ENCODE data around the gene ASB1.

ASB1 gene

GRCh38 chr2:238450440-238450861, 23.7 kb downstream of the ASB1 start:
- TF ChIP-seq POLR2A (IDR thresholded peaks at IDR 0.05; ENCODE audit: low read depth, low read length) (no peak), SPI1 (IDR thresholded peaks at IDR 0.05; ENCODE audit: low read depth, low read length) (no peak), POU2F2 (IDR thresholded peaks at IDR 0.05; ENCODE audit: low read depth, low read length) (no peak)
- DNase-seq (ENCODE audit: insufficient read length, low spot score) (no peak), FAIRE-seq (no peak)

- DNase-seq (ENCODE audit: insufficient read length, low spot score) (no peak), FAIRE-seq (no peak)
- no peak for TF ChIP-seq PAX5 (IDR thresholded peaks at IDR 0.05; ENCODE audit: insufficient read depth, low read length, severe bottlenecking)
- no peak for TF ChIP-seq POLR2A (IDR thresholded peaks at IDR 0.05; ENCODE audit: low read depth, low read length)
- no peak for TF ChIP-seq SPI1 (IDR thresholded peaks at IDR 0.05; ENCODE audit: low read depth, low read length)
- no peak for TF ChIP-seq TAF1 (IDR thresholded peaks at IDR 0.05; ENCODE audit: low read depth, low read length)
- no peak for TF ChIP-seq POU2F2 (IDR thresholded peaks at IDR 0.05; ENCODE audit: low read depth, low read length)
- no peak for TF ChIP-seq POLR2AphosphoS5 (IDR thresholded peaks at IDR 0.05; ENCODE audit: low read depth, low read length)
Observed at GRCh38 chr2:238453842-238454241, 27.1 kb downstream of the ASB1 start.

- DNase-seq (ENCODE audit: insufficient read length, low spot score) (no peak), FAIRE-seq (no peak)
- TF ChIP-seq PAX5 (IDR thresholded peaks at IDR 0.05; ENCODE audit: insufficient read depth, low read length, severe bottlenecking) (no peak), POU2F2 (IDR thresholded peaks at IDR 0.05; ENCODE audit: low read depth, low read length) (no peak), TAF1 (IDR thresholded peaks at IDR 0.05; ENCODE audit: low read depth, low read length) (no peak)
Observed at GRCh38 chr2:238456449-238456848, 29.7 kb downstream of the ASB1 start.

- DNase-seq (ENCODE audit: insufficient read length, low spot score) (no peak), FAIRE-seq (no peak)
- TF ChIP-seq SPI1 (IDR thresholded peaks at IDR 0.05; ENCODE audit: low read depth, low read length) (no peak), POLR2A (IDR thresholded peaks at IDR 0.05; ENCODE audit: low read depth, low read length) (no peak), POLR2AphosphoS5 (IDR thresholded peaks at IDR 0.05; ENCODE audit: low read depth, low read length) (no peak), POU2F2 (IDR thresholded peaks at IDR 0.05; ENCODE audit: low read depth, low read length) (no peak), TAF1 (IDR thresholded peaks at IDR 0.05; ENCODE audit: low read depth, low read length) (no peak), PAX5 (IDR thresholded peaks at IDR 0.05; ENCODE audit: insufficient read depth, low read length, severe bottlenecking) (no peak)
Observed at GRCh38 chr2:238456970-238457926, 30.5 kb downstream of the ASB1 start.

GRCh38 chr2:238457927-238458324, 31.2 kb downstream of the ASB1 start:
- FAIRE-seq (no peak), DNase-seq (ENCODE audit: insufficient read length, low spot score) (no peak)
- TF ChIP-seq PAX5 (IDR thresholded peaks at IDR 0.05; ENCODE audit: insufficient read depth, low read length, severe bottlenecking), result no peak
- no peak for TF ChIP-seq POU2F2 (IDR thresholded peaks at IDR 0.05; ENCODE audit: low read depth, low read length)
- no peak for TF ChIP-seq TAF1 (IDR thresholded peaks at IDR 0.05; ENCODE audit: low read depth, low read length)
- TF ChIP-seq POLR2A (IDR thresholded peaks at IDR 0.05; ENCODE audit: low read depth, low read length), result no peak
- TF ChIP-seq POLR2AphosphoS5 (IDR thresholded peaks at IDR 0.05; ENCODE audit: low read depth, low read length), result no peak
- no peak for TF ChIP-seq SPI1 (IDR thresholded peaks at IDR 0.05; ENCODE audit: low read depth, low read length)

- no peak for DNase-seq (ENCODE audit: insufficient read length, low spot score)
- no peak for FAIRE-seq
- TF ChIP-seq PAX5 (IDR thresholded peaks at IDR 0.05; ENCODE audit: insufficient read depth, low read length, severe bottlenecking) (no peak), POLR2AphosphoS5 (IDR thresholded peaks at IDR 0.05; ENCODE audit: low read depth, low read length) (no peak), POLR2A (IDR thresholded peaks at IDR 0.05; ENCODE audit: low read depth, low read length) (no peak), TAF1 (IDR thresholded peaks at IDR 0.05; ENCODE audit: low read depth, low read length) (no peak), POU2F2 (IDR thresholded peaks at IDR 0.05; ENCODE audit: low read depth, low read length) (no peak), SPI1 (IDR thresholded peaks at IDR 0.05; ENCODE audit: low read depth, low read length) (no peak)
Observed at GRCh38 chr2:238458651-238459050, 31.9 kb downstream of the ASB1 start.

- DNase-seq (ENCODE audit: insufficient read length, low spot score) (no peak), FAIRE-seq (no peak)
- TF ChIP-seq POLR2A (IDR thresholded peaks at IDR 0.05; ENCODE audit: low read depth, low read length) (no peak), POLR2AphosphoS5 (IDR thresholded peaks at IDR 0.05; ENCODE audit: low read depth, low read length) (no peak), POU2F2 (IDR thresholded peaks at IDR 0.05; ENCODE audit: low read depth, low read length) (no peak), SPI1 (IDR thresholded peaks at IDR 0.05; ENCODE audit: low read depth, low read length) (no peak), PAX5 (IDR thresholded peaks at IDR 0.05; ENCODE audit: insufficient read depth, low read length, severe bottlenecking) (no peak), TAF1 (IDR thresholded peaks at IDR 0.05; ENCODE audit: low read depth, low read length) (no peak)
Observed at GRCh38 chr2:238459081-238459629, 32.4 kb downstream of the ASB1 start.

- FAIRE-seq, result no peak
Observed at GRCh38 chr2:238461051-238461450, 34.3 kb downstream of the ASB1 start.

GRCh38 chr2:238461491-238461890, 34.8 kb downstream of the ASB1 start:
- no peak for FAIRE-seq
- TF ChIP-seq TAF1 (IDR thresholded peaks at IDR 0.05; ENCODE audit: low read depth, low read length) (no peak), POLR2AphosphoS5 (IDR thresholded peaks at IDR 0.05; ENCODE audit: low read depth, low read length) (no peak), POLR2A (IDR thresholded peaks at IDR 0.05; ENCODE audit: low read depth, low read length) (no peak), SPI1 (IDR thresholded peaks at IDR 0.05; ENCODE audit: low read depth, low read length) (no peak), POU2F2 (IDR thresholded peaks at IDR 0.05; ENCODE audit: low read depth, low read length) (no peak), PAX5 (IDR thresholded peaks at IDR 0.05; ENCODE audit: insufficient read depth, low read length, severe bottlenecking) (no peak)

More at GRCh38 chr2:238461051-238461450, 34.3 kb downstream of the ASB1 start:
- TF ChIP-seq POLR2A (IDR thresholded peaks at IDR 0.05; ENCODE audit: low read depth, low read length) (no peak), SPI1 (IDR thresholded peaks at IDR 0.05; ENCODE audit: low read depth, low read length) (no peak), TAF1 (IDR thresholded peaks at IDR 0.05; ENCODE audit: low read depth, low read length) (no peak), POLR2AphosphoS5 (IDR thresholded peaks at IDR 0.05; ENCODE audit: low read depth, low read length) (no peak), PAX5 (IDR thresholded peaks at IDR 0.05; ENCODE audit: insufficient read depth, low read length, severe bottlenecking) (no peak), POU2F2 (IDR thresholded peaks at IDR 0.05; ENCODE audit: low read depth, low read length) (no peak)
- no peak for DNase-seq (ENCODE audit: insufficient read length, low spot score)

More at GRCh38 chr2:238461491-238461890, 34.8 kb downstream of the ASB1 start:
- DNase-seq (ENCODE audit: insufficient read length, low spot score), result no peak

Data from GM12891 (cell line).